Activated CD8-positive, alpha-beta memory T cell treated with anti-CD3 and anti-CD28 coated beads, Interleukin-2, amount 50 U/mL, for 24 hours (primary cell): ENCODE measurements around the gene MATK.

Experiments used
- DNase-seq: peaks from one replicate; pipeline ENCODE4 v3.0.0-alpha.2; 2020; ENCODE audit errors: extremely low read depth

MATK gene

GRCh38 chr19:3788996-3789778 is 3.0 kb upstream of the MATK start:
- no peak for DNase-seq

GRCh38 chr19:3785451-3785937 is 687 bp downstream of the MATK start:
- DNase-seq, result no peak

- no peak for DNase-seq
Measured at GRCh38 chr19:3784607-3785450, 1.4 kb downstream of the MATK start.

- DNase-seq, result no peak
Measured at GRCh38 chr19:3783660-3784584, 2.3 kb downstream of the MATK start.

- no peak for DNase-seq
Measured at GRCh38 chr19:3782903-3783302, 3.3 kb downstream of the MATK start.

GRCh38 chr19:3782330-3782729 is 3.9 kb downstream of the MATK start:
- no peak for DNase-seq

- DNase-seq, result no peak
Measured at GRCh38 chr19:3781603-3782002, 4.6 kb downstream of the MATK start.

- no peak for DNase-seq
Measured at GRCh38 chr19:3780786-3781304, 5.3 kb downstream of the MATK start.

GRCh38 chr19:3778899-3779723 is 7.1 kb downstream of the MATK start:
- no peak for DNase-seq

- no peak for DNase-seq
Measured at GRCh38 chr19:3778104-3778867, 7.9 kb downstream of the MATK start.

- no peak for DNase-seq
Measured at GRCh38 chr19:3776479-3777040, 9.6 kb downstream of the MATK start.

- no peak for DNase-seq
Measured at GRCh38 chr19:3775831-3776230, 10.3 kb downstream of the MATK start.

- no peak for DNase-seq
Measured at GRCh38 chr19:3775374-3775711, 10.8 kb downstream of the MATK start.

GRCh38 chr19:3774621-3775373 is 11.4 kb downstream of the MATK start:
- no peak for DNase-seq

- no peak for DNase-seq
Measured at GRCh38 chr19:3773814-3774515, 12.2 kb downstream of the MATK start.

GRCh38 chr19:3771906-3772455 is 14.2 kb downstream of the MATK start, which contains the start of gene RAX2:
Gene RAX2 (minus strand): TSS chr19:3772228. CDS start chr19:3771742, 486 bp downstream.
- no peak for DNase-seq

- no peak for DNase-seq
Measured at GRCh38 chr19:3771000-3771905, 14.9 kb downstream of the MATK start.
